Stomach (tissue), 4 donors: Measurements from ENCODE around the gene PCK2.

Source experiments
- CTCF ChIP-seq, 7 experiments: fragments of 450-650 bp in 4 of 7; fragments of 200-600 bp in 3 of 7; sonication (generic) in 3 of 7; IDR thresholded peaks; one replicate each; pipeline ENCODE4 v1.5.1; 2016 to 2019; ENCODE audit warnings: antibody characterized with exemption in 7 of 7, control low read depth in 2 of 7, mild to moderate bottlenecking in 1 of 7
- EP300 ChIP-seq: sonication (generic); formaldehyde crosslinking; IDR thresholded peaks from one replicate; pipeline ENCODE4 v1.6.1; 2017; ENCODE audit warnings: antibody characterized with exemption
- POLR2A ChIP-seq, 4 donors: fragments of 450-650 bp; IDR thresholded peaks; one replicate each; pipeline ENCODE4 v1.6.1; 2016; ENCODE audit warnings: antibody characterized with exemption in 4 of 4, control low read depth in 2 of 4, mild to moderate bottlenecking in 1 of 4, moderate library complexity in 1 of 4

GRCh38 chr14:24116128-24116814, 22.2 kb downstream of the PCK2 start:
- TF ChIP-seq EP300 (no peak), CTCF (IDR thresholded peaks at IDR 0.05) (no peak), POLR2A (IDR thresholded peaks at IDR 0.05) (no peak)
